A549 (cell line): ENCODE measurements around the gene FBLN7. TPM values are rescaled to one million over a fixed set of nuclear protein-coding genes. Genes with fewer than 3 reads are reported as not detected.

Experiments
- ATAC-seq, 2 experiments: fragments of 200-7000 bp in 1 of 2; fragments of >200 bp in 1 of 2; cut with Nextera tagmentation in 1 of 2; cut with Tn5 transposase in 1 of 2; 3 replicates each; pipeline versions ENCODE4 v1.8.0 to v1.9.1; 2018 to 2020; ENCODE audit warnings: mild to moderate bottlenecking in 1 of 2, moderate library complexity in 1 of 2
- CTCF ChIA-PET: fragments of 300-600 bp; sonication (Branson Sonifier 250); formaldehyde crosslinking; extraction: SDS; loops from one replicate; lab custom pipeline; 2021; ENCODE audit warnings: antibody characterized with exemption, inconsistent platforms; lab: Yijun Ruan, JAX
- POLR2A ChIA-PET: fragments of 350-600 bp; formaldehyde crosslinking; extraction: SDS; loops from one replicate; lab custom pipeline; 2021; ENCODE audit warnings: antibody characterized with exemption, inconsistent platforms; lab: Yijun Ruan, JAX
- DNase-seq, 2 experiments: peaks; one replicate each; pipeline versions ENCODE4 v3.0.0 to v3.0.0-alpha.2; 2011 to 2016; ENCODE audit warnings: low read depth in 1 of 2, low spot score in 1 of 2
- FAIRE-seq: peaks from 2 replicates; lab custom pipeline; 2011; peaks lifted over from hg19 to GRCh38; lab: Jason Lieb, UNC
- H3K27ac ChIP-seq, 2 experiments: fragments of >200 bp; sonication (Bioruptor Twin); formaldehyde crosslinking; 3 replicates each; pipeline ENCODE4 v1.5.1; 2016 to 2017
- H3K4me1 ChIP-seq: fragments of >200 bp; sonication (Bioruptor Twin); formaldehyde crosslinking; 3 replicates; pipeline ENCODE4 v1.6.1; 2016
- H3K4me2 ChIP-seq: fragments of >200 bp; sonication (Bioruptor Twin); formaldehyde crosslinking; 3 replicates; pipeline ENCODE4 v1.6.1; 2016
- H3K4me3 ChIP-seq: fragments of >200 bp; sonication (Bioruptor Twin); formaldehyde crosslinking; 3 replicates; pipeline ENCODE4 v1.5.1; 2016
- H3K9me3 ChIP-seq: fragments of >200 bp; sonication (Bioruptor Twin); formaldehyde crosslinking; 3 replicates; pipeline ENCODE4 v1.6.1; 2016
- CBX2 ChIP-seq: fragments of 200-600 bp; sonication (generic); IDR thresholded peaks from 2 replicates; pipeline ENCODE4 v1.6.1; 2016; ENCODE audit warnings: low read depth, mild to moderate bottlenecking, borderline replicate concordance
- CEBPB ChIP-seq, 2 experiments: fragments of >200 bp in 1 of 2; sonication (Bioruptor Twin) in 1 of 2; formaldehyde crosslinking in 1 of 2; IDR thresholded peaks; 2 replicates each; pipeline ENCODE4 v1.6.1; 2012 to 2016
- CHD4 ChIP-seq: fragments of 200-600 bp; sonication (generic); IDR thresholded peaks from 2 replicates; pipeline ENCODE4 v1.6.1; 2016; ENCODE audit warnings: antibody characterized with exemption, mild to moderate bottlenecking, borderline replicate concordance
- EHF ChIP-seq: fragments of 250-450 bp; sonication (Bioruptor Pico); IDR thresholded peaks from 2 replicates; pipeline ENCODE4 v1.5.0; 2020; ENCODE audit warnings: mild to moderate bottlenecking
- ESRRA ChIP-seq: fragments of 150-350 bp; IDR thresholded peaks from 2 replicates; pipeline ENCODE4 v1.6.1; 2014; ENCODE audit warnings: mild to moderate bottlenecking, low read length, borderline replicate concordance
- FOXS1 ChIP-seq: fragments of 250-450 bp; sonication (Bioruptor Pico); IDR thresholded peaks from 2 replicates; pipeline ENCODE4 v1.5.0; 2020; ENCODE audit warnings: mild to moderate bottlenecking, moderate library complexity
- JUNB ChIP-seq: fragments of >200 bp; sonication (Bioruptor Twin); formaldehyde crosslinking; IDR thresholded peaks from 2 replicates; pipeline ENCODE4 v1.6.1; 2016
- KDM5A ChIP-seq: fragments of 200-600 bp; sonication (generic); IDR thresholded peaks from 2 replicates; pipeline ENCODE4 v1.6.1; 2016; ENCODE audit warnings: antibody characterized with exemption, mild to moderate bottlenecking
- MAFK ChIP-seq: fragments of 450-650 bp; IDR thresholded peaks from 2 replicates; pipeline ENCODE4 v1.6.1; 2014; ENCODE audit not compliant: partially characterized antibody
- MAX ChIP-seq: IDR thresholded peaks from 2 replicates; pipeline ENCODE4 v1.6.1; 2012
- PBX3 ChIP-seq: IDR thresholded peaks from 2 replicates; pipeline ENCODE4 v1.6.1; 2012
- PHF8 ChIP-seq: fragments of 200-600 bp; sonication (generic); IDR thresholded peaks from 2 replicates; pipeline ENCODE4 v1.6.1; 2016; ENCODE audit warnings: low read depth, mild to moderate bottlenecking, antibody characterized with exemption, moderate library complexity, borderline replicate concordance
- POLR2A ChIP-seq: IDR thresholded peaks from 2 replicates; pipeline ENCODE4 v1.6.1; 2012; ENCODE audit warnings: mild to moderate bottlenecking, low read length
- REST ChIP-seq: fragments of 200-600 bp; sonication (generic); IDR thresholded peaks from 2 replicates; pipeline ENCODE4 v1.6.1; 2016; ENCODE audit warnings: antibody characterized with exemption, mild to moderate bottlenecking, moderate library complexity
- TP53 ChIP-seq: fragments of 250-450 bp; sonication (Bioruptor Pico); IDR thresholded peaks from 2 replicates; pipeline ENCODE4 v1.5.0; 2021; ENCODE audit warnings: mild to moderate bottlenecking, moderate library complexity
- USF2 ChIP-seq: fragments of 450-650 bp; IDR thresholded peaks from 2 replicates; pipeline ENCODE4 v1.6.1; 2014; ENCODE audit warnings: antibody characterized with exemption
- ZC3H11A ChIP-seq: fragments of 450-650 bp; IDR thresholded peaks from 2 replicates; pipeline ENCODE4 v1.6.1; 2014; ENCODE audit warnings: antibody characterized with exemption, mild to moderate bottlenecking
- ZSCAN20 ChIP-seq: fragments of 250-450 bp; sonication (Bioruptor Pico); IDR thresholded peaks from 2 replicates; pipeline ENCODE4 v1.8.0; 2022; ENCODE audit warnings: mild to moderate bottlenecking, moderate library complexity
- WGBS: methylation state at CpG from one replicate; pipeline ENCODE4 v1.1.6; 2017; ENCODE audit errors: missing lambda C conversion rate; 5-methylcytosine and 5-hydroxymethylcytosine counted together
- polyA plus RNA-seq, 4 experiments: library from polyadenylated mRNA; depleted of rRNA in 3 of 4; stranded (reverse); fragments of >200 nt; fragmentation: RNase III in 1 of 4; extraction: RNeasy Plus Mini Kit Qiagen cat#74134 plus additional on column Dnase treatment in 1 of 4; gene quantifications; 2 replicates in 3 of 4; 3 replicates in 1 of 4; pipeline ENCODE4 v1.2.3, GENCODE V29; 2011 to 2017

FBLN7 gene
- polyA plus RNA-seq, 2 of the 4 experiments (the other 2 are of a cell fraction): 0.47 to 0.63 TPM

- POLR2A ChIA-PET: no interaction called here
These were observed 36.2 kb downstream of the FBLN7 start for GRCh38 chr2:112174383-112174782.

GRCh38 chr2:112175333-112175732 is 37.1 kb downstream of the FBLN7 start:
- 92% methylated on average over 3 of the region's 3 CpGs for WGBS
- POLR2A ChIA-PET: no interaction called here

More at GRCh38 chr2:112174383-112174782, 36.2 kb downstream of the FBLN7 start:
- H3K4me1 ChIP-seq: no peaks in the 10 kb centered on the region
- TF ChIP-seq MAX (no peak), PHF8 (no peak), CEBPB (IDR thresholded peaks at IDR 0.05) (no peak), REST (no peak), ZSCAN20 (no peak), CHD4 (no peak), CBX2 (no peak), POLR2A (no peak), PBX3 (no peak), USF2 (no peak), EHF (CRISPR knock-in tag) (no peak), JUNB (no peak)
- DNase-seq (no peak), ATAC-seq (no peak), FAIRE-seq (no peak)
- CTCF ChIA-PET: no interaction called here
- H3K27ac ChIP-seq: no peak overlapping the region
- H3K4me3 ChIP-seq: no peak overlapping the region
- no peaks in the 10 kb centered on the region for H3K9me3 ChIP-seq
- WGBS: 77% methylated on average over 4 of the region's 4 CpGs
- H3K4me2 ChIP-seq: no peak overlapping the region

GRCh38 chr2:112175958-112176573 is 37.9 kb downstream of the FBLN7 start:
- no peak overlapping the region for H3K4me3 ChIP-seq
- no peak overlapping the region for H3K27ac ChIP-seq
- DNase-seq (no peak), ATAC-seq (no peak), FAIRE-seq (no peak)
- no peaks in the 10 kb centered on the region for H3K4me1 ChIP-seq
- ChIA-PET CTCF (interaction anchor here (0.7 kb wide), 1 partner anchor 361 kb away, joined by 3 read pairs; no protein-coding TSS in a partner anchor), POLR2A (no interaction called here)
- TF ChIP-seq ZC3H11A (no peak), KDM5A (no peak), PBX3 (no peak), ESRRA (no peak), MAFK (peak; percentile 88)
- H3K4me2 ChIP-seq: no peak overlapping the region
- 85% methylated on average over 7 of the region's 7 CpGs for WGBS
- H3K9me3 ChIP-seq: no peaks in the 10 kb centered on the region

More at GRCh38 chr2:112175333-112175732, 37.1 kb downstream of the FBLN7 start:
- H3K4me3 ChIP-seq: no peak overlapping the region
- TF ChIP-seq POLR2A (no peak), PBX3 (no peak), TP53 (no peak), KDM5A (no peak), FOXS1 (CRISPR knock-in tag) (no peak)
- CTCF ChIA-PET: interaction anchor here (0.7 kb wide), 1 partner anchor 362 kb away, joined by 3 read pairs; no protein-coding TSS in a partner anchor
- no peaks in the 10 kb centered on the region for H3K4me1 ChIP-seq
- no peak for ATAC-seq
- DNase-seq: no peak
- no peak overlapping the region for H3K27ac ChIP-seq
- no peak for FAIRE-seq
- no peaks in the 10 kb centered on the region for H3K9me3 ChIP-seq
- H3K4me2 ChIP-seq: no peak overlapping the region
